GM21786 (cell line): ENCODE data around the gene FBXW5.

Source experiments
- ATAC-seq: cut with Tn5 transposase; IDR thresholded peaks from one replicate; pipeline ENCODE4 v1.9.1; 2021; ENCODE audit not compliant: unreplicated experiment

Gene FBXW5

DNA sequence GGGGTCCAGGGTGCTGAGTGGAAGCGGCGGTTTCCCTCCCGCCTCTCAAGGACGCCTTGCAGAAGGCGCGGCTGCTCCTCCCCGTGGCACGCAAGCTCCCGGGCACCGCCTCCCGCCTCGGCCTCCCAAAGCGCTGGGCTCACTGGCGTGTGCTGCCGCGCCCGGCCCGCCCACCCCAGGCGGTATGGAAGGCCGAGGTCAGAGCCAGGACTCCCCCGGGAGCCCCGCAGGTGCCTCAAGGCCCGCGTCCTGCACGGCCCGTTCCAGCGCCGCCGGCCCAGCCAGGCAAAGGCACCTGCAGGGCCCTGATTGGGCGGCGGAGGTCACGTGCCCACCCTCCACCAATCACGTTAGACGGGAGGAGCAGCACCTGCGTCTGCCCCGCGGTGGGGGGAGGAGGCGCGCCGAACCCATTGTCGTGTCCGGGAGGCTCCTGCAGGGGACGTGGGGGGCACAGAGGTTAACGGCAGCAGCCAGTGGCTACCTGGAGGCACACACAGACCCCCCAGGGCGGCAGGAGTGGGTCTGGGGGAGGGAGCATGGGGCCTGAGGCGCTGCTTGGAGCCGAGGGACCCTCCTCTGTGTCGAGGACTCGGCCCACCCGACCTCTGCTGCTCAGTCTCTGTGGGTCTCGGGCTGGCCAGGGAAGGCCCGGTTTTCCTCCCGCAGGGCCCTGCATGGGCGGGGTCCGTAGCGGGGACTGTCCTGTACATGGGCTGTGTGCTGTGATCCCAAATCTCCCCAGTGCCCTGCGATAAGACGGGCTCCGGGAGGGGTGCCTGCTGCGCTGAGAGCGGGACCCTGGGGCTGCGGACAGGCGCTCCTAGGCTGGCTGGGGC lies 5.5 kb upstream of the FBXW5 start:
- ATAC-seq = peak; percentile 87

DNA sequence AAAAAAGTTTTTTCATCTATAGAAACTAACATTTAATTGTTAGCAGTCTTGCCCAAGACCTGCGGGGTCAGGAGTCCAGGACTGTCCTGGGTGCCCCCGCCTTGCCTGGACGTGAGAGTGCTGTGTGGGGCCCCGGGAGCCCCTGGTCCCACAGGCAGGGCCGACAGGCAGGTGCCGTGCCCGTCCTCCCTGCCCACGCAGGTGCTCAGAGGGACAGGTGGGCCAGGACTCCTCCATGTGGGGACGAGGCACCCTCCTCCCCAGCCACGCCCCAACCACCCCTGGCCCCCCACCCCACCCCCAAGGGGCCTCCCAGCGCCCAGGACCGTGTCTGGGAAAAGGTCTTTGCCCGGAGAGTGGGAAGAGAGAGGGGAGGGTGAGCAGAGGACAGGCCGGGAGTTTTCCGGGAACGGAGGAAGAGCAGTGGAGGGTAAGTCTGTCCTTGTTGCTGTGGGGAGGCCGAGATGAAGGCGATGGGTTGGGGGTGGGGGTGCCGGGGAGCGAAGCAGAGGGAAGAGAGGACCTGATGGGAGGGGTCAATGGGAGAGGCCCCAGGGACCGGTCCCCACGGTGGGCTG lies 4.8 kb upstream of the FBXW5 start:
- no peak for ATAC-seq

DNA sequence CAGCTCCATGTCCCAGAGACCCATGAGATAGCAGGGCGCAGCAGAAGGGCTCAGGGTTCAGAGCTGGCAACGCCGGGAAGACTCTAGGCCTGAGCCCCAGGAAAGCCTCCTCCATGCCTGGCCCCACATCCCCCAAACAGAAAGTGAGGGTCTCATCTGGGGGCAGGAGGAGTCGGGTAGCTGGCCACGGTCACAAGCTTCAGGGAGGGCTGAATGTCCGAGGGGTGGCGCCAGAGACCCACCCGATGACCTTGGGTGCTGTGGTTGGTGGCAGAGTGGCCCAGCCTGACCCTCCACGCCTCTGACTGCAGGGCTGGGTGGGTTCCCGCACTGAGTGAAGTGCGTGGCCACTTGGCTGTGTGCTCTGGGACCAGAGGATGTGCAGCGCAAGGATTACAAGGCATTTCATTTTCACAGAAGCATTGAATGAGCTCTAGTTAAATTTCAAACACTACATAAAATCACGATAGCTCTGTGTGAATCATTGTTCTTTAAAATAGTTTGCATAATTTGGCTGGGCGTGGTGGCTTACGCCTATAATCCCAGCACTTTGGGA lies 3.5 kb upstream of the FBXW5 start:
- no peak for ATAC-seq

DNA sequence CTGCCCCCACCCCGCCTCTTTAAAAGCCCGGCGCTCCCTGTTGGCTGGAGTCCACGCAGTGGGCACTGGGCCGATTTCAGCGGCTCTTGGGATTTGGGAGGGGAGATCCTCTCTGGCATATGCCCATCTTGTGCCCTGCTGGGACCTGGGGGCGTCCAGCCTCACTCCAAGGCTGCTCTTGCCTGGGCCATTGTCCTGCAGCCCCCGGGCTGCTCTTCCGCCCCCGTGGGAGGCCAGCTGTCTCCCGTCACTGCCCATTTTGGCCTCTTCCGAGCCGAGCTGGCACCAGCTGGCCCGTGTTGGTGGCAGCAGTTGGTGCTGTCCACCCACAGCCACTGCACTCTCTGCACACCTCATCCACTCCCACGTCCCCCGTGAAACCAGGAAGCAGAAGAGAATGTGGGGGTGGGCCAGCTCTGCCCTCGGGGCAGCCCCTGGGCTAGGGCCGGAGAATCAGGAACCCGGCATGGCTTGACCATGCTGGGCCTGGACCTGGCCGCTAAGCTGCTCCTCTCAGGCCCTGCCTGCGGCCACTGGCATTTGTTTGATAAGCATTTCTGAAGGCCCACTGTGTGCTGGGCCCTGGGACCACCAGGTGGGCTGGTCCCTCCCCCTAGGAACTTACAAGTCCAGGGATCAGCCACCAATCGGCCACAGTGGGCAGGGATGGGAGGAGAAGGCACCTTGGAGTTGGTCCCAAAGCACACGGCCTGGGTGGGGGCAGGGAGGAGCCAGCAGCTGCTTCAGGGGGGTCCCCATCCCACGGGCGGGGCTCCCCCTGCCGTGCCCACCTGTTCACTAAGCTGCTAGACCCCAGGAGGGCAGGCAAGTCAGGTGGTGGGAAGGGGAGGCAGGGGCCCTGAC lies 2.7 kb upstream of the FBXW5 start:
- no peak for ATAC-seq

DNA sequence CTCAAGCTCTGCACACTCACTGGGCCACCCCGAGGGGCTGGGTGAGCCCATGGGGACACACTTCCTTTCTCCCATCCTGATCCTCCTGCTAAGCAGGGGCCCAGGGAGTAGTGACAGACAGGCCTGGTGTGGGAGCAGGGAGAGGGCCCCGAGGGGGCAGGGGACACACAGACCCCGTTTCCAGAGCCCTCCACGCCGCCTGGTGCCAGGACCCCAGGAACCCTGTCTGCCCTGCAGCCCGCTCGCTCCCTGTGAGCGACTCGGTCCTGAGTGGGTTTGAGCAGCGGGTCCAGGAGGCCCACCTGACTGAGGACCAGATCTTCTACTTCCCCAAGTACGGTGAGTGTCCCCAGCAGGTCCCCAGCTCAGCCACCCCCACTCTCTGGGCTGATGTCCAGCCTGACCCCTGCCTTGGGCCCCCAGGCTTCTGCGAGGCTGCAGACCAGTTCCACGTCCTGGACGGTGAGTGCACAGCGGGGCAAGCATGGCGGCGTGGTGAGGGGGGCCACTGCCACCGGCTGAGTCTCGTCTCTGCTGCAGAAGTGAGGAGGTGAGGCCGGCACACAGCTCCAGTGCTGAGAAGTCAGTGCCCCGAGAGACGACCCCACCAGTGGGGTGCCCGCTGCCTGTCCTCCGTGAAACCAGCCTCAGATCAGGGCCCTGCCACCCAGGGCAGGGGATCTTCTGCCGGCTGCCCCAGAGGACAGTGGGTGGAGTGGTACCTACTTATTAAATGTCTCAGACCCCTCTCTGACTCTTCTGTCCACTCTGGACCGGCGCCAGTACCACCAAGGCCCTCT lies 1.9 kb upstream of the FBXW5 start:
- ATAC-seq = no peak

DNA sequence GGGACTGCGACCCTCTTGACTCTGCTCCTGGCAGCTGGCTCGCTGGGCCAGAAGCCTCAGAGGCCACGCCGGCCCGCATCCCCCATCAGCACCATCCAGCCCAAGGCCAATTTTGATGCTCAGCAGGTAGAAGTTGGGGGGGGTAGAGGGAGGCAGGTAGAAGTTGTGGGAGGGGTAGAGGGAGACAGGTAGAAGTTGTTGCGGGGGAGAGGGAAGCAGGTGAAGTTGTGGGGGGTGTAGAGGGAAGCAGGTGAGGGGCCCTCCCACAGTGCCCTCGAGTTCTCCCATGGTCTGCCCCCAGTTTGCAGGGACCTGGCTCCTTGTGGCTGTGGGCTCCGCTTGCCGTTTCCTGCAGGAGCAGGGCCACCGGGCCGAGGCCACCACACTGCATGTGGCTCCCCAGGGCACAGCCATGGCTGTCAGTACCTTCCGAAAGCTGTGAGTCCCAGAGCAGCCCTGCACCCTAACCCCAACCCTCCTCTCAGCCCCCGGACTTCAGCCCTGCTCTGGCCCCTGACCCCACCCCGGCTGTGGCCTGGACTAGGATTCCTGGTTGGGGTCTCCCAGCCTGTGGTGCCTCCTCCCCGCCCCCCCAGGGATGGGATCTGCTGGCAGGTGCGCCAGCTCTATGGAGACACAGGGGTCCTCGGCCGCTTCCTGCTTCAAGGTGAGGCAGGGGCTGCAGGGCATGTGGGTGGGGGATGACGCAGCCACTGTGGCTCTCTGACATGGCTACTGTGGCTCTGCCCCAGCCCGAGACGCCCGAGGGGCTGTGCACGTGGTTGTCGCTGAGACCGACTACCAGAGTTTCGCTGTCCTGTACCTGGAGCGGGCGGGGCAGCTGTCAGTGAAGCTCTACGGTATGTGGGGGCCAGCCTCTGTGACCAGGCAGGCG lies 1.0 kb upstream of the FBXW5 start:
- no peak for ATAC-seq

DNA sequence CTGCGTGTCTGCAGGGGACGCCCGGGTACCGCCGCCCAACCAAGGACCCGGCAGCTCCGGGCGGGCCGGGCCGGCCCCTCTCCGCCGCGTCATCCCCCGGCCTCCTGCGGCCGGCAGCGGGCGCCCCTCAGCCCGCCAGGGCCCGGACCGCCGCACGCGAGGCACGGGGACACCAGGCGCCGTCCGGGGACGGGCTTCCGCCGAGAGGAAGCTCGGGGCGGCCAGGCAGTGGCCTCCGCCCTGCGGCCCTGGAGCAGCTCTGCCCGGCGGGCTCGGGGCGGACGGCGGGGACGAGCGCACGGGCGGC lies 373 bp downstream of the FBXW5 start:
- peak; percentile 25 for ATAC-seq

DNA sequence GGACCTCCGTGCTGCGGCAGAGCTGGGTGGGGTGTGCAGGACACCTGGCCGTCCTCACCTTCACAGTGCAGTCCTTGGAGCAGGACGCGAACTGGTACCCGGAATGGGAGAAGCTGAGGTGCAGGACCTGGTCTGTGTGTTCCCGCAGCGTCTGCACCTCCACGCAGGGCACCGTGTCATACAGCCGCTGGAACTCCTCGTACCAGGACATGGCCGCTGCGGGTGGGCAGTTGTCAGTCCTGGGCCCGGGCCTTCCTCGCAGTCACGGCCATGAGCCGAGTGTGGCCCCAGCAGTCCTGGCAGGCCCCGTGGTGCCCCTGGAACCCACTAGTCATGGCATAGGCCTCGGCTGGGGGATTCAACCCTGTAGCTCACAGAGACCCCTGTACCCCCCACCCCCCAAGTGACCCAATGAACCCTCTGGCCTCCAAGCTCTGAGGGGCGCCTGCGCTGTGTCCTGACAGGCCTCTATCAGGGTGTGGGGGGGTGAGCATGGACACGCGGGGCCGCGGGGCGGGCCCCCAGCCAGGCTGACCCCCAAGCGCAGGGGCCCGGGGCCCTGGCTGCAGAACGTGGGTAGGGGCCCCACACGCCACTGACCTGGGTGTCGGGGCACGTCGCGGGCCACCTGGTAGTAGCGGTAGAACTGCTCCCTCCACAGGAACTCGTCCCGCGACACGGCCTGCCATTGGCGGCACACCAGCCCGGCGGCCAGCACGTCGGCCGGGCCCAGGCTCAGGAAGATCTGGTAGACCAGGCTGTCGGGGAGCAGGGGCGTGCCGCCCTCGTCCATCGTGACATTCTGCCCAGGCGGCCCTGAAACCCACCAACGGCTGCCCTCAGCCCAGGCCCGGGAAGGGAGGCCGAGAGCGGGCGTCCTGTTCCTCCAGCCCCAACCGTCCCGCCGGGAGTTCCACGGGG lies 987 bp downstream of the FBXW5 start:
- ATAC-seq = no peak

DNA sequence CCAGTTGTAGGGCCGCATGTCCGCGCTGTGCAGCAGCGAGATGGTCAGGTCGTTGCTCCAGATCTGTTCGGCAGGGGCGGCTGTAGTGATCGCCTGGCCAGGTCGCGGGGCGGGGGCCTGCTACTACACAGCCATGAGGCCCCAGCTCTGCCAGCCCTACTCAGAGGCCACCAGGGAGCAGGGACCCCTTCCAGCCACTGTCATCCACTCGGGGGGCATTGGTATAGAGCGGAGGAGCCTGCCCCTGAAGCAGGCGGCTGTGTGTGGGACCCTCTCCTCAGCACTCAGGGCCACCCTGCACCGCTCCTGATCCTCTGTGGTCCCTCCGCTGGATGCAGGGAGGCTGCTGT lies 1.7 kb downstream of the FBXW5 start:
- no peak for ATAC-seq

DNA sequence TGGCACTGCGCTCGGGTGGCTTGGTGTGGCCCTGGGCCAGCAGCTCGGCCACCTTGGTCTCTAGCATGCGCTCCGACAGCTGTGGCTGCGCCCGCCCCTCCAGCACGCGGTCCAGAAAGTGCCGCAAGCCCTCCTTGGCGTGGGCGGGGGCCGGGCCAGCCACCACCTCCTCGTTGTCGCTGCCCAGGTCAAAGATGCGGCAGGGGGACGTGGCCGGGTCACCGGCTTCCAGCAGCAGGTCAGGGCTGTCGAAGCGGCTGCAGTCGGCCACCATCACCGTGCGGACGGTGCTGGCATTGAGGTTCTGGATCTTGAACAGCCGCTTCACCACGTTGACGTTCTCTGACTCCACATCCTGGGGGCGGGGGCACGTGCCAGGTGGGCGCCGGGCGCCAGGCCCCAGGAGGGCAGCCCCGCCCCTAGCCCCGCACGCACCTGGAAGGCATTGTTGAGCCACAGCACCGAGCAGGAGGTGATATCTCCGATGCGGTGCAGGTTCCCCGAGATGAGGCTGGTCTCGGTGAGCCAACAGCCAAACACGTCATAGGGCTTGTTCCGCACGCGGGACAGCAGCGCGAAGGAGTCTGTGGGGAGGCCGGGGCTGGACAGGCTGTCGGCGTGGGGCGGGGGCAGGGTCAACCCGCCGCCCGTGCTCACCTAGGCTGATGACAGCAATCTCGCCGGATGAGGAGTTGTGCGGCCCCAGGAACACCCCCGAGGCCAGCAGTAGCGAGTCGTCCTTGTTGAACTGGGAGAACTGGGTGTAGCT lies 2.2 kb downstream of the FBXW5 start:
- ATAC-seq = no peak

DNA sequence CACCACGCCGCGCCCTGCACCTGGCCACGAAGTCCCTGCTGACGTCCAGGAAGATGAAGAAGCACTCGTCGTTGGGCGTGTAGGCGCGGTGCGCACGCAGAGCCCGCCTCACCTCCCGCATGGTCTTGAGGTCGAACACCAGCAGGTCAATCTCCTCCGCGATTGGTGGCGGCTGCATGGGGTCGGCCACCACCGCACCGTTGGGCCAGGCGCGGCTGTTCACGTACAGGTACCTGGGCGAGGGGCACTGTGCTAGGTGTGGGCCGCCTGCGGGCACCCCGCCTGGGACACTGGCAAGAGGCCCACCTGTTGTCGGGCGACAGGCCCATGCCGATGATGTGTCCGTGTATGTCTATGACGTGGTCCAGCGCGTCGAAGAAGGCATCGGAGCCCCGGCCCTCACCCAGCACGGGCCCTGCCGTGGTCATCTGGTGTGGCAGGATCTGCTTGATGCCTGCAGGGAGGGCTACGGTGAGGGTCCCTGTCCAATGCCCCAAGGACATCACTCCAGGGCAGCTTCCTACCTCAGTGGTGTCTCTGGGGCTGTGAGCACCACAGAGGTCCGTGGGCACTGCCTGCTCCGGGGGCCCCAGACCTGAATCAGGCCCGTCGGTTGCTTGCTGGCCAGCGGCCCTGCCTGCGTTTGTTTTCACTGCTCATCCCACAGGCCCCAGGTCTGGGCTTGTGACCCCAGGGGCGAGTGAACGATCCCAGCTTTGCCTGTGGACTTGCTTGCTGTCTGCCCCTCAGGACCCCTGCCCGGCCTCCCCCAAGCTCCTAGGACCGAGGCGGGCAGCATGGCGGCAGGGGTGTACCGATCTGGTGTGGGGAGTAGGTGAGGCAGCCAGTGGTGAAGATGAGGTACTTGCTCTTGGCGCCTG lies 3.1 kb downstream of the FBXW5 start:
- no peak for ATAC-seq

DNA sequence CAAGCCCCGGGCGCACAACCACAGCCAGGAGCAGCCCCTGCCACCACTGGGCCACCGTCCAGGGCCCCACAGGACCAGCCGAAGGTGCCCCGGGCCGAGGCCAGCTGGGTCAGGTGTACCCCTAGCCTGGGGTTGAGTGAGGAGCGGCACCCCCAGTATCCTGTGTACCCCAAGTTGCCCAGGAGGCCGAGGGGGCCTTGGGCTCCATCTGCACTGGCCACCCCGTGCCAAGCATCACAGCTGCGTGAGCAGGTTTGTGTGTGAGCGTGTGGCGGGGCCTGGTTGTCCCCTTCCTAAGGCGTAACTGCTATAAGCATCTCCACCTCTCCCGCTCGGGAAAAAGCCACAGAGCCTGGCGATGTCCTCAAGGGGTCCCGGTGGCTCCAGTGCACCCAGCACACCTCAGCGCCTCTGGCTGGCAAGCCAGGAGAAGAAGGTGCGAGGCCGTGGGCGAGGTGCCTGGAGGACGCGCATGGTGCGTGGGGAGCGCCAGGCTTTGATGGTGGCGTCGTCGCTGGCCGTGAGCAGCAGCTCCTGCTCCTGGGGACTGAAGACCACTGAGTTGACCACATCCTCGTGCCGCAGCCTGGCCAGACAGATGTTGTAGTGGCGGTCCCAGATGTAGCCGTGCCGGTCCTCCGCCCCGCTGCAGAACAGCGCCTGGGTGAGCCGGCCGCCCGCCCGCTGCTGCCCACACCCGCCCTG lies 3.9 kb downstream of the FBXW5 start:
- no peak for ATAC-seq

DNA sequence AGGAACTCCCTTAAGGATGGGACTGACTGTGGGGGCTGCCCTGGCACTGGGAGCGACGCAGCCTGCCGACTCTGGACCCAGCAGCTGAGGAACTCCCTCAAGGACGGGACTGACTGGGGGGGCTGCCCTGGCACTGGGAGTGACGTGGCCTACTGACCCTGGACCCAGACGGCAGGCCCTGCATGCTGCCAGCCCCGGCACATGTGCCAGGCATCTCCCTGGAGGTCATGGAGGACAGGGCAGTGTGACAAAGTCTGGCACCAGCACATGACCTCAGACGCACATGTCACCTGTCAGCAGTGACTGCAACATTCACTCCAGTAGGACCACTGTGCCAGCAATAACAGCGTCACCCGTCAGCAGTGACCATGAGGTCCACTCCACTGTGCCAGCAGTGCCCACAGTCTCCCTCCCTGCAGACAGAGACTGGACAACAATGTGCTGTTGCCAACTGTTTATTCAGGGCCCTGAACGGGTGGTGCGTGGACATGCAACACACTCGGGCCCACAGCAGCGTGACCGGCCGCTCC lies 4.5 kb downstream of the FBXW5 start:
- no peak for ATAC-seq

DNA sequence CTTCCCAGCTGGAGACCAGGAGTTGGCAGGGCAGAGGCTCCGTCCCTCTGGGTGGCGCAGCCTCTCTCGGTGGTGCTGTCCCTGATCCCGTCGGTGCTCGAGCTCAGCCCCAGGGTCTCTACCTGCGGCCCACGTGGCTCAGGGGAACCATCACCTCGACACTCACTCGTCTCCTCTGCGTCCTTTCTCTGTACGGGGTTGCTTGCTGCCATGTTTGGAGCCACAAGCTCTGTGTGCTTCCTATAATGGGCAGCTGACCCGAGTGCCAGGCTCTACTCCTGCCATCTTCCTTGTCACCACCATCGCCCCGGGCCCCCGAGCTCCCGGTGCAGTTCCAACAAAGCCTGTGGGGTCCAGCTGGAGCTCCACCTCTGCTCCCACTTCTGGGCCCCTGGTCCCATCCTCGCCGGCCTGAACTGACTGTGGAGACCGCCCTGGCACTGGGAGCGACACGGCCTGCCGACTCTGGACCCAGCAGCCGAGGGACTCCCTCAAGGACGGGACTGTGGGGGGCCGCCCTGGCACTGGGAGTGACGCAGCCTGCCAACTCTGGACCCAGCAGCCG lies 5.0 kb downstream of the FBXW5 start:
- ATAC-seq = no peak

DNA sequence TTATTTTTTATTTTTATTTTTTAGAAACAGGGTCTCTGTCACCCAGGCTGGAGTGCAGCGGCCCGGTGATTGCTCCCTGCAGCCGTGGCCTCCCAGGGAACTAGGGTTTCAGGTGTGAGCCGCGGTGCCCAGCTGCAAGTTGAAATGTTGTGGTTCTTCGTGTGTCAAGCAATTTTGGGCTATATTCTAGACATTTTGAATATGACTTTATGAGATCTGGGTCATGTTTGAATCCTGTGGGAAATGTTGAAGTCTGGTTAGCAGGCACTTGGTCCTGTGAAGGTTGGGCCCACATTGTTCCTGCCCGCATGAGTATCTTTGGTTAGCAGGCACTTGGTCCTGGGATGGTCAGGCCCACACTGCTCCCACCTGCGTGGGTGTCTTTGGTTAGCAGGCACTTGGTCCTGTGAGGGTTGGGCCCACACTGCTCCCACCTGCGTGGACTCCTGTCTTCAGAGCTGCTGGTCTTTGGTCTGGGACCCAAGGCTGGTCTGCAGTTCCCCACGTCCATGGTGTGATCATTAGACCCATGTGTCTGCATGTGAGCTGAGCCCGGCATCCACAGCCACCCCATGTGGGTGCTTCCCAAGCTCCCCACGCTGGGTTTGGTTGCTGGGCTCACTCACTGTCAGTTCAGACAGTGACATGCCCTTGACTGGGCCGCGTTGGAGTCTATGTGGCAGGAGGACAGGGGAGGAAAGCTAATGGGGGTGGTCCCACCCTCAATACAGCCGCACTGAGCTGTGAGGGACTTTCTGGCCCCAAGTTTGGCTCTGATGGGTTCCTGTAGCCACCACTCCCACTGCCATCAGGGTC lies 7.1 kb downstream of the FBXW5 start:
- ATAC-seq = no peak
